ENCODE measurements around the gene USP6NL. TPM values are rescaled to one million over a fixed set of nuclear protein-coding genes. Genes with fewer than 3 reads are reported as not detected.

USP6NL gene
- total RNA-seq, 1 experiment from 2014 or later, result 22.1 TPM

GRCh38 chr10:11468126-11468742, 143.2 kb downstream of the USP6NL start:
- intact Hi-C loops (cut with micrococcal nuclease; ENCODE audit: unreplicated experiment), result no loop called here
- Histone ChIP-seq H3K4me2 (no peak overlapping the region), H3K9me2 (ENCODE audit: insufficient read depth) (no peaks in the 10 kb centered on the region), H3F3A (ENCODE audit: insufficient read depth, low read depth) (0 out of 2 replicates have a peak, but pooled peaks cover 7% of the 10 kb centered on the region), H3K4me1 (replicated peaks; ENCODE audit: insufficient read depth) (no peaks in the 10 kb centered on the region), H3K9me3 (ENCODE audit: insufficient read depth, low read depth) (no peaks in the 10 kb centered on the region), H3K36me3 (ENCODE audit: low read depth) (no peaks in the 10 kb centered on the region), H3K4me3 (no peak overlapping the region), H3K79me2 (ENCODE audit: low read depth) (no peaks in the 10 kb centered on the region), H3K27ac (no peak overlapping the region), H4K20me1 (ENCODE audit: insufficient read depth) (no peaks in the 10 kb centered on the region), H3K27me3 (ENCODE audit: insufficient read depth, low read depth) (no peaks in the 10 kb centered on the region), H2AFZ (no peak overlapping the region)
- no TSS peak for BruUV-seq (replicated peaks)
- POLR2A ChIA-PET (ENCODE audit: unreplicated experiment), result no interaction called here
- CTCF ChIA-PET, result no interaction called here
- no peak for TF ChIP-seq EZH2 (IDR thresholded peaks at IDR 0.05; ENCODE audit: low read depth)
- TF ChIP-seq, protein P1, sequence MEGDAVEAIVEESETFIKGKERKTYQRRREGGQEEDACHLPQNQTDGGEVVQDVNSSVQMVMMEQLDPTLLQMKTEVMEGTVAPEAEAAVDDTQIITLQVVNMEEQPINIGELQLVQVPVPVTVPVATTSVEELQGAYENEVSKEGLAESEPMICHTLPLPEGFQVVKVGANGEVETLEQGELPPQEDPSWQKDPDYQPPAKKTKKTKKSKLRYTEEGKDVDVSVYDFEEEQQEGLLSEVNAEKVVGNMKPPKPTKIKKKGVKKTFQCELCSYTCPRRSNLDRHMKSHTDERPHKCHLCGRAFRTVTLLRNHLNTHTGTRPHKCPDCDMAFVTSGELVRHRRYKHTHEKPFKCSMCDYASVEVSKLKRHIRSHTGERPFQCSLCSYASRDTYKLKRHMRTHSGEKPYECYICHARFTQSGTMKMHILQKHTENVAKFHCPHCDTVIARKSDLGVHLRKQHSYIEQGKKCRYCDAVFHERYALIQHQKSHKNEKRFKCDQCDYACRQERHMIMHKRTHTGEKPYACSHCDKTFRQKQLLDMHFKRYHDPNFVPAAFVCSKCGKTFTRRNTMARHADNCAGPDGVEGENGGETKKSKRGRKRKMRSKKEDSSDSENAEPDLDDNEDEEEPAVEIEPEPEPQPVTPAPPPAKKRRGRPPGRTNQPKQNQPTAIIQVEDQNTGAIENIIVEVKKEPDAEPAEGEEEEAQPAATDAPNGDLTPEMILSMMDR (conservative IDR thresholded peaks at IDR 0.05), result no peak
- DNase-seq, result no peak

DNA sequence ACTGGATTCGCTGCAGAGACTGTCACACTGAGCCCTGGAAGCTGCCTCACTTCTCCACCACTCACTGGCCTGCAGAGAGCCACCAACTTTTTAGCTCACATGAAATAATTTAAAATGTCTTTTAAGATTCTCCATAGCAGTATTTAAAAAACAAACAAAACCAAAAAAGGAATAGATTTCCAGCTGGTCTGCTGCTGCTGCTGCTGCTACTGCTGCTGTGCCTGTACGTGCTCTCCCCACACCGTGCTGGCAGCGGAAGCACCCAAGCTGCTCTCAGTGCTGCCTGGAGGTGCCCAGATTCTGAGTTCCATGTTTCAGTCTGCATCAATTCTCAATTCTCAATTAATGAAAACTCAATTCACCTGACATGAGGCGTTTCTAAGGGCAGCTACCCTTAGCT, 146.0 kb downstream of the USP6NL start:
- no peaks in the 10 kb centered on the region for H3K9me2 ChIP-seq (ENCODE audit: insufficient read depth)
- no peaks in the 10 kb centered on the region for H3K27me3 ChIP-seq (ENCODE audit: insufficient read depth, low read depth)
- ChIA-PET CTCF (no interaction called here), POLR2A (ENCODE audit: unreplicated experiment) (no interaction called here)
- BruUV-seq (replicated peaks), result no TSS peak
- intact Hi-C loops (cut with micrococcal nuclease; ENCODE audit: unreplicated experiment), result no loop called here
- no peak overlapping the region for H3K27ac ChIP-seq
- TF ChIP-seq EZH2 (IDR thresholded peaks at IDR 0.05; ENCODE audit: low read depth), result no peak
- TF ChIP-seq, protein P1 (conservative IDR thresholded peaks at IDR 0.05), result no peak
- no peak overlapping the region for H2AFZ ChIP-seq
- no peak overlapping the region for H3K4me3 ChIP-seq
- H3K4me1 ChIP-seq (replicated peaks; ENCODE audit: insufficient read depth), result no peaks in the 10 kb centered on the region
- no peaks in the 10 kb centered on the region for H3K9me3 ChIP-seq (ENCODE audit: insufficient read depth, low read depth)
- H3K36me3 ChIP-seq (ENCODE audit: low read depth), result no peaks in the 10 kb centered on the region
- no peaks in the 10 kb centered on the region for H3K79me2 ChIP-seq (ENCODE audit: low read depth)
- no peaks in the 10 kb centered on the region for H4K20me1 ChIP-seq (ENCODE audit: insufficient read depth)
- DNase-seq, result no peak
- no peaks in the 10 kb centered on the region for H3F3A ChIP-seq (ENCODE audit: insufficient read depth, low read depth)
- no peak overlapping the region for H3K4me2 ChIP-seq

GRCh38 chr10:11463111-11463510, 148.3 kb downstream of the USP6NL start:
- H3K4me2 ChIP-seq, result no peak overlapping the region
- intact Hi-C loops (cut with micrococcal nuclease; ENCODE audit: unreplicated experiment), result no loop called here
- no TSS peak for BruUV-seq (replicated peaks)
- no peak overlapping the region for H2AFZ ChIP-seq
- ChIA-PET POLR2A (ENCODE audit: unreplicated experiment) (no interaction called here), CTCF (no interaction called here)
- H4K20me1 ChIP-seq (ENCODE audit: insufficient read depth), result no peaks in the 10 kb centered on the region
- no peak overlapping the region for H3K27ac ChIP-seq
- no peaks in the 10 kb centered on the region for H3K9me3 ChIP-seq (ENCODE audit: insufficient read depth, low read depth)
- no peak for DNase-seq
- no peaks in the 10 kb centered on the region for H3K36me3 ChIP-seq (ENCODE audit: low read depth)
- H3F3A ChIP-seq (ENCODE audit: insufficient read depth, low read depth), result no peaks in the 10 kb centered on the region
- H3K27me3 ChIP-seq (ENCODE audit: insufficient read depth, low read depth), result no peaks in the 10 kb centered on the region
- H3K9me2 ChIP-seq (ENCODE audit: insufficient read depth), result no peaks in the 10 kb centered on the region
- no peak overlapping the region for H3K4me3 ChIP-seq
- H3K79me2 ChIP-seq (ENCODE audit: low read depth), result no peaks in the 10 kb centered on the region
- TF ChIP-seq EZH2 (IDR thresholded peaks at IDR 0.05; ENCODE audit: low read depth), result no peak
- TF ChIP-seq, protein P1 (conservative IDR thresholded peaks at IDR 0.05), result no peak
- H3K4me1 ChIP-seq (replicated peaks; ENCODE audit: insufficient read depth), result no peaks in the 10 kb centered on the region
